ENCODE results near the gene VWA3B.

DNA sequence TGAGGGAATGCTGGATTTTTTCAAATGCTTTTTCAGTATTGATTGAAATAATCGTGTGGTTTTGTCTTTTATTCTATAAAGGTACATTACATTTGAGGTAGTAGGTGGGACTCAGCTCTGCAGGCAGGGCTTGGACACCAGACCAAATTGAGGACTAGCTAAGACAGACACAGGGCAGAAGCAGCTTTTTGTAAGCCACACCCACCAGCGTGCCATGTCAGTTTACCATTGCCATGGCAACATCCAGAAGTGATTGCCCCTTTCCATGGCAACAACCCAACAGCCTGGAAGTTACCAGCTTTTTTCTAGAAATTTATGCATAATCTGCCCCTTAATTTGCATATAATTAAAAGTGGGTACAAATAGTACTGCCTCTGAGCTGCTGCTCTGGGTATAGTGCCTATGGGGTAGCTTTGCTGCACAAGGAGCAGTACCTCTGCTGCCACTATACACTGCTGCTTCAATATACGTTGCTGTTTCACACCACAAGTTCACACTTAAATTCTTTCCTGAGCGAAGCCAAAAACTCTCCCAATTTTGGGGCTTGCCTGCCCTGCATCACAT lies 23.6 kb upstream of the VWA3B start:
- TF ChIP-seq, protein P1, sequence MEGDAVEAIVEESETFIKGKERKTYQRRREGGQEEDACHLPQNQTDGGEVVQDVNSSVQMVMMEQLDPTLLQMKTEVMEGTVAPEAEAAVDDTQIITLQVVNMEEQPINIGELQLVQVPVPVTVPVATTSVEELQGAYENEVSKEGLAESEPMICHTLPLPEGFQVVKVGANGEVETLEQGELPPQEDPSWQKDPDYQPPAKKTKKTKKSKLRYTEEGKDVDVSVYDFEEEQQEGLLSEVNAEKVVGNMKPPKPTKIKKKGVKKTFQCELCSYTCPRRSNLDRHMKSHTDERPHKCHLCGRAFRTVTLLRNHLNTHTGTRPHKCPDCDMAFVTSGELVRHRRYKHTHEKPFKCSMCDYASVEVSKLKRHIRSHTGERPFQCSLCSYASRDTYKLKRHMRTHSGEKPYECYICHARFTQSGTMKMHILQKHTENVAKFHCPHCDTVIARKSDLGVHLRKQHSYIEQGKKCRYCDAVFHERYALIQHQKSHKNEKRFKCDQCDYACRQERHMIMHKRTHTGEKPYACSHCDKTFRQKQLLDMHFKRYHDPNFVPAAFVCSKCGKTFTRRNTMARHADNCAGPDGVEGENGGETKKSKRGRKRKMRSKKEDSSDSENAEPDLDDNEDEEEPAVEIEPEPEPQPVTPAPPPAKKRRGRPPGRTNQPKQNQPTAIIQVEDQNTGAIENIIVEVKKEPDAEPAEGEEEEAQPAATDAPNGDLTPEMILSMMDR (conservative IDR thresholded peaks at IDR 0.05; ENCODE audit: low read length): no peak
- TF ChIP-seq EZH2phosphoT487 (IDR thresholded peaks at IDR 0.05; ENCODE audit: borderline replicate concordance): no peak
